ENCODE results near the gene NTPCR.

NTPCR gene

DNA sequence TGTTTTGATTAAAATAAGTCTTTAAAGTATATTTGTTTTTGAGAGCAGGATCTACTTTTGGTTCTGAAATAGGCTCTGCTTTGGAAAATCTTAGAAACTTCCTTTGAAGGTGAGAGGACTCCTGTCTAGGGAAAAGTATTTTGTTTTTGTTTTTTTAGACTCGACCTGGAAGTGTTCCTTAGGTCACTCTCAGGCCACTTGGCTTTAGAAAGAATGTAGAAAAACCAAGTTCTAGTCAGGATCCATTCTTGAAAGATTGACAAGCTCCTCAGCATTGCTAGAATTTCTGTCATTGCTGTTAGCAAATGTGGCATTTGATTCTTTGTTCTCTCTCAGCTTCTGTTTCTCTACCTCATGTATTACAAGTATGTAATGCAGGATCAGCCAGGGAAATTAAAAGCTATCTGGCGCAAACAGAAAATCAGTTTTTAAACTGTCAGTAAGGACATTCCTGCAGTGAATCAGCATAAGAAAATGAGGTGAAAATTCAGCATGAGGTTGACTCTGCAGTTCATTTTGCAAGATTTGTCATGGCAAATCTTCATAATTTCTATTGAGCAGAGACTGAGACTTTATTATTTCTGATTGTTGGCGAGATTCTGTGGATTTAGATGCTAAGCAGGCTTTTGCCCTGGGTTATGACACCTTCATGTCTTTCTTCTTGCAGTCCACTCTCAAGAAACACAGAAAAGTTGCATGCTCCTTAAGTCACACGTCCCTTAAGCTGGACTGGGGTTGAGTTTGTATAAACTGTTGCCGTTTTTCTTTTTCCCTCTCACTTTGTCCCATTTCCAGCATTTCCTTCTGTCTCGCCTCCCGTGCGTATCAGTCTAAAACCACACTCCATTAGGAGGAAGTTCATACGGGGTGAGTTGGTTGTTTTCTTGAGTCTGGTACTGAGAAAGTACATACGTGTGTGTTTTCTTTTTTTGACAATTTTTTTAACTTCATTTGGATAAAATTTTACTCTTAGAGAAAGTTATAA lies 12.6 kb downstream of the NTPCR start:
- no peak for DNase-seq (ENCODE audit: low read depth)

DNA sequence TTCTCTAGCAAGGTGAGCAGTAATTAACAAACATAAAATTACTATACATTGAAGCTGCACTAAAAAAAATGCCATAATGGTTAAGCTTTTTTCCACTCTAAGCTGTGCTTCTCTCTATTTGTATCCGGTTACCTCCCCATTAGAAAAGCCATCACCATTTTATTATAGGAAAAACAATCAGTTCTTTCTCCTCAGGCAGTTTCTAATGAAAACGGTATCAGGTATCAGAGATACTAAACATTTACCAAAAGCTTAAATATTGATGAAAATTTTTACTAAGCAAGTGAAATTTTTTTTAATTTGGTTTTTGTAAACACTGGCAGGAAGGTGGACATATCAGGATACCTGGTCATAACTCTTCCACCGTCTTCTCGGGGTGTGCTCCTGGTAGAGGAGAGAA lies 14.2 kb downstream of the NTPCR start:
- no peak for DNase-seq (ENCODE audit: low read depth)

DNA sequence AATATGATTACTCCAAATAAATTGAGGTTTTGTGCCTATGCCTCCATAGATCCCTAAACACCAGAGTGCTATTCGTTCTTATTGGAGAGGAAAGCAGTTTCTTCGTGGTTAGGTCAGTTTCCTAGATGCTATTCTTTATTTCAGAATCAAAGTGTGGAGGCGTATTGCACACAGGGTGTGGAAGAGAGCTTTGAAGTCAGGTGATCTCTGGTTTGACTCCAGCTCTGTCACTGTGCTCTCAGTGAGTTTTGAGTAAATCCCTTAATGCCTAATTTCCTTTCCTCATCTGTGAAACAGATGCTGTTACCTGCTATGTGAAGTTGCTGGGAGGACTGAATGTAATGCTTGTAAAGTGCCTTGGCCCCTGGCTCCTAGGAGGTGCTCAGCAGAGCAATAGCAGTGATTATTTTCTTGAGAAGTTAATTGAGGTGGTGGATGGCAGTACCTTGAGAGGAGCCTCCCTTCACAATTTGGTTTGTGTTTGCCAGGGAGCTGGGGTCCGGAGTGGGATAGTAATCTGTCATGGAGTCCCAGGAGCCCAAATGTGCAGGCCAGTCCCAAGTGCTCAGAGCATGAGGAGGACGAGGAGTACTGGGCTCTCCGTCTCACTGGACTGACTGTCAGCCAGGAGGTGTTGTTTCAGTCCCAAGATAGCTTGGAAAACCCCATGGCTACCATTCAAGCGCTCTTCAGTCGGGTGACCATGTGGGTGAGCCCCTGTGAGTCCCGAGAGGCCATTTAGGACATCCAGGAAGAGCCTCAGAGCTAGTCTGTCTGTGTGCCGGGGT lies 14.9 kb downstream of the NTPCR start:
- DNase-seq (ENCODE audit: low read depth): no peak

GRCh38 chr1:232965912-232966217 lies 15.5 kb downstream of the NTPCR start:
- no peak for DNase-seq (ENCODE audit: low read depth)

DNA sequence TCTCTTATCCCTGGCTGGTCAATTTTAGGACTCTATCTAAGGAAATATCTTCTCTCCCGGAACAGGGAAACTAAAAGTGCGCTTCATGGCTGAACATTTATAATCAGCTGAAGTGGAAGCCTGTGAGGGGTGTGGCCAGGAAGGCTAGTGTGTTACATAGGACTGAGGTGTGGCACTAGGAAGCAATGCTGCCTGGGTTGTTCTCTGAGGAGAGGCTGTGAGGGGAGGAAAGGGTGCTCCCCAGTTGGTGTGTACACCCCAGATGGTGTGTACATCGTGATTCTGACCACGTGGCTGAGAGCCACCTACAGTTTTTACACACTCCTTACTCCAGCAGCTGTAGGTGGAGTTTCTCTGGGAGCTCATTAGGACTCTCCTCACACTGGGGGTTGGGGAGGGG lies 16.3 kb downstream of the NTPCR start:
- DNase-seq (ENCODE audit: low read depth): no peak

DNA sequence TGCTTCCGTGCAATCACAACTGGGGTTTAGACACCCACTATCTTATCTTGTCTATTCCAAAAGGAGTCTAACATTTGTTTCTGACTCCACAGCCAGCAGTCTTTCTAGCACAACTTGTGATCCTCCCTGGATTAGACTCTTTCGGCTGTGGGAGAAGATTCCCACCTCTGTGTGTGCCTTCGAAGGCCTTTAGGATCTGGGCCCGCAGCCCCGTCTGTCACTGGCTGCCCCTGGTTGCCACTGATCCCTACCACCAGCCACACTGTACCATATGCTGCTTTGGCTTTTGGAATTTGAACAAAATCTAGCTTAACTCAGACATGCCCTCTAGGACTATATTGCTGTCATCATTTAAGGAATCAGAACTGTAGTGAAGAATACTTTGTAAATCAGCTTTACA lies 18.0 kb downstream of the NTPCR start:
- DNase-seq (ENCODE audit: low read depth): no peak

DNA sequence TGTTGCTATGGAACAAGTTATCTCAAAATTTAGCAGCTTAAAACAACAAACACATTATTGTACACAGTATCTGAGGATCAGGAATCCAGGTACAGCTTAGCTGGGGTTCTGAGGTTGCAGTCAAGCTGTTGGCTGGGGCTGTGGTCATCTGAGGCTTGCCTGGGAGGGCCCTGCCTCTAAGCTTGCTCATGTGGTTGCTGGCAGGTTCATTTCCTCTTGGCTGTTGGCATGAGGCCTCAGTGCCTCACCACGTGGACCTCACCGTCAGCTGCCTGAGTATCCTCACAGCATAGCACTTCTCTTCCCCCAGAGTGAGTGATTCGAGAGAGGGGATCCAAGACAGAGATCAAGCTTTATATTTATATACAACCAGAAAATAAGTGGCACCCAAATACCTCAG lies 18.6 kb downstream of the NTPCR start:
- DNase-seq (ENCODE audit: low read depth): no peak

DNA sequence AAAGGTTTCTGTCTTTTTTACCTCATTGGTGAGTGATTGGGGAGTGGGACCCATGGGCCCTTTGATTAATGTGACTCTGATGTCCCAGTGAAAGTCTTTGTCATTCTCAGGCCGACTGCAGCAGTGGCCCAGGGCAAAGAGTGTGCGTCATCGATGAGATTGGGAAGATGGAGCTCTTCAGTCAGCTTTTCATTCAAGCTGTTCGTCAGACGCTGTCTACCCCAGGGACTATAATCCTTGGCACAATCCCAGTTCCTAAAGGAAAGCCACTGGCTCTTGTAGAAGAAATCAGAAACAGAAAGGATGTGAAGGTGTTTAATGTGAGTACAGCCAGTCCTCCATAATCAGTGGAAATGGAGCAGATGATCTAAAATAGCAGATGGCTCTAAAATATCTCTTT lies 19.4 kb downstream of the NTPCR start:
- DNase-seq (ENCODE audit: low read depth): no peak

GRCh38 chr1:232970508-232970907 lies 20.1 kb downstream of the NTPCR start:
- no peak for DNase-seq (ENCODE audit: low read depth)

GRCh38 chr1:232973652-232974611 lies 23.5 kb downstream of the NTPCR start:
- DNase-seq (ENCODE audit: low read depth): no peak

DNA sequence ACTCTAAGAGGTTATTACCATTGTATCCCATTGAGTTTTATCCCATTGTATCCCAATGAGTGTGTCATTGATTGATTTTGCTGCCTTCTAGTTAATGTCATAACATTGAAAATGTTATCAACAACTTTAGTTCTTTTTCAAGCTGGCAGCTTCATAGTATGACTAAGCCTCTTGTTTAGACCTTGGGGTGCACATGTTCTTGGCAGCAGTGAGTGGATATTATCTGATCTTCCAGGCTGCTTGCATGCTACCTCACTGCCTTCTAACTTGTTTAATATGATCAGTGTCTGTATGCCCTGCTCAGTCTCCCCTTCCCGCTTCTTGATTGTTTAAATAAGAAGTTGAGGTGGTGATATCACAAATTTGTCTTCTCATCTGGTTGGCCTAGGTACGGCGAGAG lies 24.6 kb downstream of the NTPCR start:
- no peak for DNase-seq (ENCODE audit: low read depth)

- no peak for DNase-seq (ENCODE audit: low read depth)
Measured at GRCh38 chr1:232978091-232978634, 27.8 kb downstream of the NTPCR start.

- DNase-seq (ENCODE audit: low read depth): no peak
Measured at GRCh38 chr1:232978815-232979214, 28.4 kb downstream of the NTPCR start.

DNA sequence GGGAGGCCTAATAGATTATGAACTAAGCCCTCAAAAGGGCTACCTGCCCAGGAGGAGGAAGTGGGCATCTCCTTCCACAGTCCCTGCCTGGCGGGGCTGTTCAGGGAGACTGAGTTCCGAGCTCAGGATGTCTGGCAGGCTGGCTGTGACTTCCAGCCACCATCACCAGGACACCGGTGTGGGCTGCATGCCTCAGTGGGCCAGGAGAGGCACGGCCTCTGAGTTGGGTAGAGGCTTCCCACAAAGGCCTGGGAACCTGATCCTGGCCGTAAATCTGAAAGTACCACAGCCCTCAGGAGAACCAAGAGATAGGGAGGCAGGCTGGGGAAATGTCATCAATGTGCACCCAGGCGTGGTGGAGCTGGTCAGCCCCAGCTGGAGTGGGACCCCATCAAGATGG lies 29.1 kb downstream of the NTPCR start:
- DNase-seq (ENCODE audit: low read depth): no peak

GRCh38 chr1:232980355-232980978 lies 30.1 kb downstream of the NTPCR start:
- no peak for DNase-seq (ENCODE audit: low read depth)

GRCh38 chr1:232980986-232981560 lies 30.7 kb downstream of the NTPCR start:
- no peak for DNase-seq (ENCODE audit: low read depth)

GRCh38 chr1:232982238-232982944 lies 32.0 kb downstream of the NTPCR start:
- DNase-seq (ENCODE audit: low read depth): no peak

DNA sequence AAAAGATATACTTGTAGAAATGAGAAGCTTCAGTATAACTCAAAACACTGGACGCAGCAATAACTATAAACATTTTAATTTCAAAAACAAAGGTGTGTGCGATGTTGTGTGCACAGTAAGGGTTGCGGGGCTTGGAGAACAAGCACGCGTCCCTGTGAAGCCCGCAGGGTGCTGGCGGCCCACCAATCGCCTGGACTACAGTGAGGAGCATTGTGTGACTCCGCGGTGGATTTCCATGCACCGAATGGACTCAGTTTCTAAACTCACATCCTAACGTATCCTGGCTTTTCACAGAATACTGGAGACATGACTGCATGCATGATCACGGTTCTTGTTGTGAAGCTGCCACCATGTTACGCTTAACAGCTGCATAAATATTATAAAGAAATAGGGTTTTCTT lies 33.0 kb downstream of the NTPCR start:
- DNase-seq (ENCODE audit: low read depth): no peak

GRCh38 chr1:232983817-232984567 lies 33.6 kb downstream of the NTPCR start:
- DNase-seq (ENCODE audit: low read depth): no peak
